NCI-H2227 (cell line): ENCODE data around the gene KBTBD4.
"Not testable (repeated sequence)": the region's sequence is repeated elsewhere in the genome, so short reads cannot be mapped to it uniquely, and the experiment has no call there.

Experiments used
- DNase-seq: peaks from one replicate; lab custom pipeline; 2025; ENCODE audit not compliant: unreplicated experiment; lab: John Stamatoyannopoulos, UW

KBTBD4 gene

DNA sequence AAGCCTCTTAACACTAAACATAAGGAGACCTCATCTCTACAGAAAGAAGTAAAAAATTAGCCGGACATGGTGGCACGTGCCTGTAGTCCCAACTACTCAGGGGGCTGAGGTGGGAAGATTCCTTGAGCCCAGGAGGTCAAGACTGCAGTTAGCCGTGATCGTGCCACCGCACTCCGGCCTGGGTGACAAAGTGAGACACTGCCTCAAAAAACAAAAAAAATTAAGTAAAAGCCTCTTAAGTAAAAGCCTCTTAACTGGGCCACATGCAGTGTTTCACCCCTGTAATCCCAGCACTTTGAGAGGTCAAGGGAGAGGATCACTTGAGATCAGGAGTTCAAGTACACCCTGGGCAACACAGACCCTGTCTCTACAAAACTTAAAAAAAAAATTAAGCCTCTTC, 51.6 kb downstream of the KBTBD4 start:
- no peak for DNase-seq

DNA sequence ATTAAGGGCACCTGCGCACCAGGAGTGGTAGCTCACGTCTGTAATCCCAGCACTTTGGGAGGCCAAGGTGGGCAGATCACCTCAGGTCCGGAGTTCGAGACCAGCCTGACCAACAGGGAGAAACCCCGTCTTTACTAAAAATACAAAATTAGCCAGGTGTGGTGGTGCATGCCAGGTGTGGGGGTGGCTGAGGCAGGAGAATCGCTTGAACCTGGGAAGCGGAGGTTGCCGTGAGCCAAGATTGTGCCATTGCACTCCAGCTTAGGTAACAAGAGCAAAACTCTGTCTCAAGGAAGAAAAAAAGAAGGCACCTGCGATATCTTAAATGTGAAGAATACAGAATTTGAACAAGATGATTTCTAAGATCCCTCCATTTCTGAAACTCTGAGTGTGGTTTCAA, 52.7 kb downstream of the KBTBD4 start:
- DNase-seq, result not testable (repeated sequence)

DNA sequence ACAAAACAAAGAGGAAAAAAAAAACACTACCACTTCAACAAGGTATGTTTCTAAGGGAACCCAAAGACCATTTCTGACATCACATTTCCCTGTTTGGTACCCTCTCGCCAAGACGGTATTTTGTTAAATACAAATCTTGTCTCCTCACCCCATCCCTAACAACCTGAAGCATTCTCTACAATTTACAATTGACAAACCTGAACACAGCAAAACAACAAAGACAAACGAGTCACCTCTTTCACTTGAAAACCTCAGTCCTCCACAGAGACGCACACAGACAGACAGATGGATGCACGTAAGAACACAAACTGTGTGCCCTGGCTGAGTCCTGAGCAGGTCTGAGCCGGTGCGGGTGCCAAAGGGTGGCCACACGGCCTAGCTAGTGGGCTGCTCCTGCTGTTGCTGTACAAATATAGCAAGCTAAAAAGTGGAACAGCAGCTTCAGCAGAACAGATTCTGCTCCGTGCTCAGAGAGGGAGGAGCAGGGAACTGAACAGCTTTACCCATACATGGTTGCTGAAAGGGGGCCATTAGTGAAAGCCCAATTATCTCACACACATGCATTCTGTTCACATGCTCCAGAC, 54.4 kb downstream of the KBTBD4 start:
- DNase-seq, result peak; percentile 45

DNA sequence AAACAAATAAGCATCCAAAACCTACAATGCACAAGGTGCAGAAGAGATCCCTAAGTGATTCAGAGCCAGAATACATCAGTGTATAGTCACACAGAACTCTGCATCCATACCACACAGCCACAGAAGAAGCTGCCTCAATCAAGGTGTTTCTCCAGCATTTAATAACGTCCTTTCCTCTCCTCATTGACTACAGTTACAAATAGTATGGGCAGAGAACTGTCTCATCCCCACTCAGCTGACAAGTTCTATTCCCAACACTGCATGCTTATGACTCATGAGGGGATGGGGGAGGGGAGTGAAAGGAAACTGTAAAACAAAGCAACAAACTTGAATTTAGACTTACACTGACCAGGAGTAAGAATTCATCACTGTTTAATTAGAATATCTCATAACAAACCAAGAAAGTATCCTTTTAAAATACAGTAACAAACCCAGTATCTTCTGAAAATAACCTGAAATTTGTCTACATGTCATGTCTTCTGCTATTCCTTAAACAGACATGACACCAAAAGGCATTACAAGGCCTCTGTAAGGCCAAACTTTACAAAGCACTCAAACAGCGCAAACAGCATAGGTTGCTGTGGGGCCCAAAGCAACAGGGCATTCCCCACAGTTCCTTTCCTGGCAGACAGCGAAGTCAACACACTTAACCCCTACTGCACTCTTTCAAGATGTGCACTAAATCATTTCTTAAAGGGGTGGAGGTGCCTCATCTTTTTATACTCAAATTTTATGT, 55.1 kb downstream of the KBTBD4 start:
- peak; percentile 25 for DNase-seq
